ENCODE results near the gene LYRM7.

- TF ChIP-seq POLR2AphosphoS5 (IDR thresholded peaks at IDR 0.05; ENCODE audit: low read depth, low read length): no peak
- TF ChIP-seq CTCF (IDR thresholded peaks at IDR 0.05): no peak
- TF ChIP-seq SIN3A (IDR thresholded peaks at IDR 0.05; ENCODE audit: borderline replicate concordance, insufficient read depth, low read depth, low read length): no peak
- TF ChIP-seq REST (IDR thresholded peaks at IDR 0.05; ENCODE audit: insufficient read depth in 1 of 2, low read depth in 2 of 2, low read length in 1 of 2): no peak
- TF ChIP-seq TCF7L2 (IDR thresholded peaks at IDR 0.05; ENCODE audit: low read depth, low read length): no peak
Observed at GRCh38 chr5:131139321-131139720, 31.4 kb upstream of the LYRM7 start.

Data from Panc1 (cell line).